GM12892 (cell line): ENCODE results near the gene SPATA6L.
"Not testable (repeated sequence)": the region's sequence is repeated elsewhere in the genome, so short reads cannot be mapped to it uniquely, and the experiment has no call there.

Source experiments
- DNase-seq: peaks from one replicate; pipeline ENCODE4 v3.0.0; 2011; ENCODE audit not compliant: insufficient read length
- FAIRE-seq: peaks from 2 replicates; lab custom pipeline; 2011; peaks lifted over from hg19 to GRCh38; lab: Jason Lieb, UNC
- POLR2A ChIP-seq: IDR thresholded peaks from 2 replicates; pipeline ENCODE4 v1.6.1; 2011; ENCODE audit warnings: low read depth, low read length, control low read depth
- POLR2AphosphoS5 ChIP-seq: IDR thresholded peaks from 2 replicates; pipeline ENCODE4 v1.6.1; 2011; ENCODE audit warnings: low read depth, low read length, control low read depth
- TAF1 ChIP-seq: IDR thresholded peaks from 2 replicates; pipeline ENCODE4 v1.6.1; 2011; ENCODE audit warnings: low read depth, mild to moderate bottlenecking, control low read depth, low read length, borderline replicate concordance

Gene SPATA6L

GRCh38 chr9:4620057-4620765 is 46.1 kb downstream of the SPATA6L start:
- FAIRE-seq (peak; percentile 54), DNase-seq (no peak)
- TF ChIP-seq POLR2AphosphoS5 (no peak), POLR2A (no peak), TAF1 (no peak)

GRCh38 chr9:4618700-4619099 is 47.6 kb downstream of the SPATA6L start:
- no peak for TF ChIP-seq POLR2A
- no peak for TF ChIP-seq TAF1
- no peak for TF ChIP-seq POLR2AphosphoS5
- no peak for DNase-seq
- FAIRE-seq, result no peak

GRCh38 chr9:4617752-4618151 is 48.5 kb downstream of the SPATA6L start:
- no peak for FAIRE-seq
- DNase-seq, result no peak
- TF ChIP-seq TAF1 (no peak), POLR2A (no peak), POLR2AphosphoS5 (no peak)

GRCh38 chr9:4615778-4616177 is 50.5 kb downstream of the SPATA6L start:
- FAIRE-seq (no peak), DNase-seq (no peak)
- TF ChIP-seq POLR2A (no peak), POLR2AphosphoS5 (no peak), TAF1 (no peak)

GRCh38 chr9:4615251-4615650 is 51.0 kb downstream of the SPATA6L start:
- TF ChIP-seq TAF1 (no peak), POLR2AphosphoS5 (no peak), POLR2A (no peak)
- no peak for DNase-seq
- no peak for FAIRE-seq

GRCh38 chr9:4614627-4615026 is 51.7 kb downstream of the SPATA6L start:
- FAIRE-seq (no peak), DNase-seq (no peak)
- TF ChIP-seq POLR2A (no peak), POLR2AphosphoS5 (no peak), TAF1 (no peak)

GRCh38 chr9:4606033-4606432 is 60.2 kb downstream of the SPATA6L start:
- FAIRE-seq, DNase-seq: not testable (repeated sequence)

- FAIRE-seq, result peak; percentile 86
- DNase-seq, result peak; percentile 23
- TF ChIP-seq POLR2A, result no peak
- TF ChIP-seq TAF1, result no peak
- TF ChIP-seq POLR2AphosphoS5, result no peak
Observed at GRCh38 chr9:4604678-4605095, 61.6 kb downstream of the SPATA6L start.

- FAIRE-seq (no peak), DNase-seq (no peak)
- no peak for TF ChIP-seq POLR2AphosphoS5
- no peak for TF ChIP-seq POLR2A
- TF ChIP-seq TAF1, result no peak
Observed at GRCh38 chr9:4603830-4604229, 62.5 kb downstream of the SPATA6L start.

- TF ChIP-seq POLR2AphosphoS5 (no peak), TAF1 (no peak), POLR2A (no peak)
- peak; percentile 17 for FAIRE-seq
- no peak for DNase-seq
Observed at GRCh38 chr9:4600368-4600767, 65.9 kb downstream of the SPATA6L start.

- no peak for FAIRE-seq
- no peak for DNase-seq
- no peak for TF ChIP-seq POLR2AphosphoS5
- TF ChIP-seq TAF1, result no peak
- TF ChIP-seq POLR2A, result no peak
Observed at GRCh38 chr9:4596165-4596922, 69.9 kb downstream of the SPATA6L start.

GRCh38 chr9:4594994-4595393 is 71.3 kb downstream of the SPATA6L start:
- no peak for TF ChIP-seq POLR2A
- DNase-seq (no peak), FAIRE-seq (no peak)

GRCh38 chr9:4594545-4594944 is 71.7 kb downstream of the SPATA6L start:
- DNase-seq (no peak), FAIRE-seq (no peak)
- no peak for TF ChIP-seq POLR2A
